ENCODE data around the gene USP35. TPM values are rescaled to one million over a fixed set of nuclear protein-coding genes. Genes with fewer than 3 reads are reported as not detected.

USP35 gene
- polyA plus RNA-seq, 3 donors: 0.42 to 7.6 (median 0.63) TPM

DNA sequence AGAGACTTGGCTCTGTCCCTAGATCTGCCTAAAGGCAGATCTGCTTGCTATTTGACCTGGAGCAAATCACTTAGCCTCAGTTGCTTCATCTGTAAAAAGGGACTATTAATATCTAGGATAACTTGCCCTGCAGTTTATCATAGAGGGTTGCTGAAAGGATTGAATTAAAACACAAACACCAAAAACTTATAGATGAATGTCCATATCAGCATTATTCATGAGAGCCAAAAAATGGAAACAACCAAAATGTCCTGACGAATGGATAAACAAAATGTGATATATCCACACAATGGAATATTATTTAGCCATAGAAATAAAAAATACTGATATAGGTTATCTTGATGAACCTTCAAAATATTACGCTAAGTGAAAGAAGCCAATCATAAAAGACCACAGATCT lies 67.2 kb downstream of the USP35 start:
- H3K4me3 Mint-ChIP-seq: no peak overlapping the region
- Histone ChIP-seq H3K9ac (ENCODE audit: insufficient read depth, low read length, poor library complexity, severe bottlenecking) (no peak overlapping the region), H3K79me2 (ENCODE audit: insufficient read depth, low read length) (peaks cover 77% of the 10 kb centered on the region), H3K27me3 (ENCODE audit: control insufficient read depth in 2 of 2, insufficient read depth in 2 of 2, low read length in 2 of 2) (no peaks in the 10 kb centered on the region), H3K4me3 (replicated peaks in 1 of 3; ENCODE audit: low read depth in 2 of 3, low read length in 3 of 3) (no peak overlapping the region), H4K20me1 (ENCODE audit: insufficient read depth, low read length) (peaks cover 99% of the 10 kb centered on the region), H3K27ac (ENCODE audit: low read depth in 1 of 2, low read length in 2 of 2) (no peak overlapping the region), H2AFZ (ENCODE audit: insufficient read depth, low read depth, low read length, poor library complexity, severe bottlenecking) (no peak overlapping the region), H3K9me3 (replicated peaks in 1 of 2; ENCODE audit: control insufficient read depth in 1 of 2, insufficient read depth in 1 of 2, low read length in 2 of 2) (no peaks in the 10 kb centered on the region), H3K36me3 (replicated peaks in 1 of 2; ENCODE audit: control insufficient read depth in 1 of 2, insufficient read depth in 2 of 2, low read length in 2 of 2) (peaks cover 0 to 12% of the 10 kb centered on the region in 2 donors), H3K4me2 (replicated peaks; ENCODE audit: extremely low read depth, low read length, poor library complexity, severe bottlenecking) (no peak overlapping the region), H3K4me1 (ENCODE audit: control insufficient read depth in 1 of 2, insufficient read depth in 2 of 2, low read length in 2 of 2) (peaks cover 10 to 16% of the 10 kb centered on the region in 2 donors)
- H3K9me3 Mint-ChIP-seq: no peaks in the 10 kb centered on the region
- intact Hi-C loops (cut with micrococcal nuclease): no loop called here
- TF ChIP-seq, protein P1, sequence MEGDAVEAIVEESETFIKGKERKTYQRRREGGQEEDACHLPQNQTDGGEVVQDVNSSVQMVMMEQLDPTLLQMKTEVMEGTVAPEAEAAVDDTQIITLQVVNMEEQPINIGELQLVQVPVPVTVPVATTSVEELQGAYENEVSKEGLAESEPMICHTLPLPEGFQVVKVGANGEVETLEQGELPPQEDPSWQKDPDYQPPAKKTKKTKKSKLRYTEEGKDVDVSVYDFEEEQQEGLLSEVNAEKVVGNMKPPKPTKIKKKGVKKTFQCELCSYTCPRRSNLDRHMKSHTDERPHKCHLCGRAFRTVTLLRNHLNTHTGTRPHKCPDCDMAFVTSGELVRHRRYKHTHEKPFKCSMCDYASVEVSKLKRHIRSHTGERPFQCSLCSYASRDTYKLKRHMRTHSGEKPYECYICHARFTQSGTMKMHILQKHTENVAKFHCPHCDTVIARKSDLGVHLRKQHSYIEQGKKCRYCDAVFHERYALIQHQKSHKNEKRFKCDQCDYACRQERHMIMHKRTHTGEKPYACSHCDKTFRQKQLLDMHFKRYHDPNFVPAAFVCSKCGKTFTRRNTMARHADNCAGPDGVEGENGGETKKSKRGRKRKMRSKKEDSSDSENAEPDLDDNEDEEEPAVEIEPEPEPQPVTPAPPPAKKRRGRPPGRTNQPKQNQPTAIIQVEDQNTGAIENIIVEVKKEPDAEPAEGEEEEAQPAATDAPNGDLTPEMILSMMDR (IDR thresholded peaks at IDR 0.05): no peak
- H3K4me1 Mint-ChIP-seq: peaks cover 30% of the 10 kb centered on the region
- no peaks in the 10 kb centered on the region for H3K27me3 Mint-ChIP-seq (ENCODE audit: low read depth in 3 of 3)
- DNase-seq: no peak
- no CpG with 5 or more reads among the region's 2 CpGs for WGBS (ENCODE audit: insufficient coverage)
- H3K27ac Mint-ChIP-seq: no peak overlapping the region
- peaks cover 14 to 24% of the 10 kb centered on the region in 2 donors for H3K36me3 Mint-ChIP-seq

DNA sequence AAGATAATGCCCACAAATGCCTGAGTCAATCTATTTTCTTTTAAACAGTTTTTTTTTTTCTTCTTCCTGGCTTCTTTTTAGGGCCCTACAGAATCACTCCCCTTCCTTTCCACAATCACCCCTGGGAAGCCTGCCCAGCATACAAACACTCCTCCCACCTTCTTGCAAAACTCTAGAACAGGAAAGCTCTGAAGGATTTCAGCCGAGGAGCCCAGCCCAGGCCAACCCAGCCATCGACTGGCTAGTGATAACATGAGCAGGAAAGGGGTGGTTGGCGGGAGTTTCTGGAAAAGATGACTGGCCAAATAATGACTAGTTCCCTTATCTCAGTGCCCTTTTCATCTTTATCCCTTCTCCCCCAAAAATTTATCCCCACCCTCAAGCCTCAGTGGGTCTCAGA lies 68.2 kb downstream of the USP35 start:
- Mint-ChIP-seq H3K36me3 (peaks cover 14 to 30% of the 10 kb centered on the region in 2 donors), H3K27me3 (ENCODE audit: low read depth in 3 of 3) (no peaks in the 10 kb centered on the region), H3K4me3 (no peak overlapping the region), H3K27ac (peak overlapping the region; percentile 55 to 85 (median 82)), H3K4me1 (peaks cover 22% of the 10 kb centered on the region), H3K9me3 (no peaks in the 10 kb centered on the region)
- peaks cover 0 to 12% of the 10 kb centered on the region in 2 donors for H3K36me3 ChIP-seq (replicated peaks in 1 of 2; ENCODE audit: control insufficient read depth in 1 of 2, insufficient read depth in 2 of 2, low read length in 2 of 2)
- H3K9ac ChIP-seq (ENCODE audit: insufficient read depth, low read length, poor library complexity, severe bottlenecking): no peak overlapping the region
- intact Hi-C loops (cut with micrococcal nuclease): no loop called here
- H3K9me3 ChIP-seq (replicated peaks in 1 of 2; ENCODE audit: control insufficient read depth in 1 of 2, insufficient read depth in 1 of 2, low read length in 2 of 2): no peaks in the 10 kb centered on the region
- peaks cover 75% of the 10 kb centered on the region for H3K79me2 ChIP-seq (ENCODE audit: insufficient read depth, low read length)
- TF ChIP-seq, protein P1 (IDR thresholded peaks at IDR 0.05): no peak
- no peak overlapping the region for H3K4me2 ChIP-seq (replicated peaks; ENCODE audit: extremely low read depth, low read length, poor library complexity, severe bottlenecking)
- peak overlapping the region in 1 of 2 donors; percentile 60 for H3K27ac ChIP-seq (ENCODE audit: low read depth in 1 of 2, low read length in 2 of 2)
- no peak overlapping the region for H2AFZ ChIP-seq (ENCODE audit: insufficient read depth, low read depth, low read length, poor library complexity, severe bottlenecking)
- WGBS (ENCODE audit: insufficient coverage): no CpG with 5 or more reads among the region's 3 CpGs
- H3K27me3 ChIP-seq (ENCODE audit: control insufficient read depth in 2 of 2, insufficient read depth in 2 of 2, low read length in 2 of 2): no peaks in the 10 kb centered on the region
- H3K4me3 ChIP-seq (replicated peaks in 1 of 3; ENCODE audit: low read depth in 2 of 3, low read length in 3 of 3): no peak overlapping the region
- DNase-seq: no peak
- peaks cover 10 to 16% of the 10 kb centered on the region in 2 donors for H3K4me1 ChIP-seq (ENCODE audit: control insufficient read depth in 1 of 2, insufficient read depth in 2 of 2, low read length in 2 of 2)
- peaks cover 99% of the 10 kb centered on the region for H4K20me1 ChIP-seq (ENCODE audit: insufficient read depth, low read length)
